ENCODE data around the gene RGS3. TPM values are rescaled to one million over a fixed set of nuclear protein-coding genes. Genes with fewer than 3 reads are reported as not detected.

RGS3 gene
- total and polyA plus RNA-seq, 2 donors (not counting 3 experiments of a cell fraction or from before 2014, with no cell fraction given), result 356 to 416 TPM

- H3K4me2 ChIP-seq (ENCODE audit: insufficient read depth, low read length), result no peak overlapping the region
- ChIA-PET CTCF (interaction anchor here (0.6 to 5.0 kb wide), 6 partner anchors 10 to 52 kb away, joined by 3 to 56 read pairs (median 4); no protein-coding TSS in a partner anchor), POLR2A (interaction anchor here (0.6 kb wide), 1 partner anchor 35 kb away, joined by 3 read pairs; no protein-coding TSS in a partner anchor)
- no peaks in the 10 kb centered on the region for H3K9me3 ChIP-seq (replicated peaks; ENCODE audit: control insufficient read depth, insufficient read depth, low read length)
- no peak for FAIRE-seq
- H2AFZ ChIP-seq (ENCODE audit: low read depth, low read length), result no peak overlapping the region
- no peaks in the 10 kb centered on the region for H3K79me2 ChIP-seq (ENCODE audit: control insufficient read depth, insufficient read depth, low read length)
- H3K27me3 ChIP-seq (ENCODE audit: control insufficient read depth in 2 of 2, insufficient read depth in 2 of 2, low read length in 2 of 2), result no peaks in the 10 kb centered on the region
- H4K20me1 ChIP-seq (replicated peaks; ENCODE audit: control insufficient read depth, extremely low read depth, insufficient read depth, low read length), result no peaks in the 10 kb centered on the region
- H3K4me3 ChIP-seq (replicated peaks in 1 of 3; ENCODE audit: insufficient read depth in 1 of 3, low read depth in 1 of 3, low read length in 3 of 3), result no peak overlapping the region
- H3K27ac ChIP-seq (ENCODE audit: insufficient read depth, low read depth, low read length), result no peak overlapping the region
- peaks cover 34% of the 10 kb centered on the region for H3K4me1 ChIP-seq (ENCODE audit: control insufficient read depth, extremely low read depth, insufficient read depth, low read length)
- TF ChIP-seq POLR2A (IDR thresholded peaks at IDR 0.05; ENCODE audit: low read depth, low read length) (no peak), MAX (IDR thresholded peaks at IDR 0.05; ENCODE audit: insufficient read depth, insufficient read length) (no peak), EZH2 (IDR thresholded peaks at IDR 0.05; ENCODE audit: borderline replicate concordance, low read depth, low read length, severe bottlenecking) (no peak), CTCF (IDR thresholded peaks at IDR 0.05; ENCODE audit: extremely low read depth in 1 of 2, insufficient read depth in 1 of 2, low read depth in 1 of 2, low read length in 2 of 2) (no peak), FOS (IDR thresholded peaks at IDR 0.05; ENCODE audit: borderline replicate concordance, insufficient read depth, low read length) (no peak), POLR2AphosphoS5 (IDR thresholded peaks at IDR 0.05; ENCODE audit: insufficient read depth, low read depth, low read length) (no peak), MYC (IDR thresholded peaks at IDR 0.05; ENCODE audit: low read depth, low read length) (no peak), GATA2 (IDR thresholded peaks at IDR 0.05; ENCODE audit: insufficient read depth, insufficient read length, low read depth, low read length) (no peak), JUN (IDR thresholded peaks at IDR 0.05; ENCODE audit: borderline replicate concordance, insufficient read depth, insufficient read length, low read depth) (no peak)
- BruUV-seq (replicated peaks), result no TSS peak
- no peaks in the 10 kb centered on the region for H3K36me3 ChIP-seq (ENCODE audit: control insufficient read depth in 2 of 2, extremely low read depth in 1 of 2, insufficient read depth in 2 of 2, low read length in 2 of 2)
- DNase-seq (ENCODE audit: low read depth, low spot score), result no peak
- dilution Hi-C loops (cut with MboI; ENCODE audit: extremely low pct_ligation_motif_present, low sequenced_read_pairs), result no loop called here
- no peak overlapping the region for H3K9ac ChIP-seq (replicated peaks; ENCODE audit: extremely low read depth, insufficient read depth, low read length)
- intact Hi-C loops (cut with micrococcal nuclease), result no loop called here
- H3K9me1 ChIP-seq (replicated peaks; ENCODE audit: control insufficient read depth, extremely low read depth, insufficient read depth, low read length), result no peaks in the 10 kb centered on the region
Measured at GRCh38 chr9:113606510-113606909, 143.0 kb downstream of the RGS3 start.
